ENCODE measurements around the gene SLC25A28. TPM values are rescaled to one million over a fixed set of nuclear protein-coding genes. Genes with fewer than 3 reads are reported as not detected.

SLC25A28 gene
- total RNA-seq, 1 experiment from 2014 or later: 42.8 TPM

- in situ Hi-C loops (cut with HindIII; ENCODE audit: low pct_unique_long_range_greater_than_20kb, low sequenced_read_pairs): no loop called here
- Histone ChIP-seq H3K27ac (ENCODE audit: low read length) (peak within 1 kb of the TSS; percentile 86), H3K4me1 (ENCODE audit: control insufficient read depth, insufficient read depth, low read length) (peaks cover 16% of the 10 kb centered on the region), H3K4me3 (ENCODE audit: low read depth in 2 of 2, low read length in 2 of 2) (peak within 1 kb of the TSS; percentile 79 to 81), H3K27me3 (ENCODE audit: control insufficient read depth, insufficient read depth, low read length) (no peaks in the 10 kb centered on the region), H3K36me3 (ENCODE audit: control insufficient read depth, insufficient read depth, low read length) (peaks cover 9% of the 10 kb centered on the region; the same call in 1 of the 2 replicates), H3K9me3 (ENCODE audit: control insufficient read depth, insufficient read depth, low read depth, low read length) (no peaks in the 10 kb centered on the region)
- ATAC-seq (peak; percentile 99), DNase-seq (ENCODE audit: low read depth, low spot score) (peak; percentile 82)
- ChIA-PET POLR2A (interaction anchor here (0.7 to 1.2 kb wide), 3 partner anchors 37 to 128 kb away, joined by 3 to 4 read pairs (median 4); partner anchors contain the start of genes COX15 and CUTC), CTCF (no interaction called here)
- intact Hi-C loops (cut with micrococcal nuclease; ENCODE audit: unreplicated experiment): no loop called here
- TF ChIP-seq POLR2AphosphoS5 (IDR thresholded peaks at IDR 0.05; ENCODE audit: low read depth, low read length): peak; percentile 74
- peak; percentile 90 for TF ChIP-seq SIN3A (IDR thresholded peaks at IDR 0.05; ENCODE audit: borderline replicate concordance, insufficient read depth, low read depth, low read length)
- TF ChIP-seq TCF7L2 (IDR thresholded peaks at IDR 0.05; ENCODE audit: low read depth, low read length): peak; percentile 43; the same call in 1 of the 2 replicates
- peak; percentile 11; the same call in 1 of the 2 replicates for TF ChIP-seq CTCF (IDR thresholded peaks at IDR 0.05)
- no peak for TF ChIP-seq REST (IDR thresholded peaks at IDR 0.05; ENCODE audit: insufficient read depth in 1 of 2, low read depth in 2 of 2, low read length in 1 of 2)
- BruUV-seq (replicated peaks): no TSS peak
Observed at GRCh38 chr10:99659031-99659867, 39.0 kb upstream of the SLC25A28 start, which contains the start of gene ENTPD7. TSS of gene ENTPD7 (plus strand) at chr10:99659509. CDS start at chr10:99659957, 448 bp downstream.

DNA sequence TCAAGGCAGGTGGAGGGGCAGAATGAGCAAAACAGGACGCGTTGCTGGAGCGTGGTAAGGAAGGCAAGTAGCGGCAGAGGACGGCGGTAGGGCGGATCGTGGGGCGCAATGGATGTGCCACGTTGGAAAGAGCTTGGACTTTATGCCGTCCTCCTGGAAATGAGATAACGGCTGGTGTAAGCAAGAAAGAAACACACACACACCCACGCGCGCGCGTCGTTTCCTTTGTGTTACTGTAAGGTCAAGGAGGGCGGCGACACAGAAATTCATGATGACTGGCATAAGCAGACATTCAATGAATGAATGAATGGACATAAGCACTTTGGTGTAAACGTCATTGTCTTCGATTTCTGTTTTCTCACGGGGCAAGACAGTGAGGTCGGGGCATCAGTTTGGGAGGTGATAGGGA is 38.4 kb upstream of the SLC25A28 start:
- no peaks in the 10 kb centered on the region for H3K27me3 ChIP-seq (ENCODE audit: control insufficient read depth, insufficient read depth, low read length)
- ChIA-PET POLR2A (interaction anchor here (0.7 to 1.2 kb wide), 3 partner anchors 36 to 127 kb away, joined by 3 to 4 read pairs (median 4); partner anchors contain the start of genes COX15 and CUTC), CTCF (no interaction called here)
- H3K9me3 ChIP-seq (ENCODE audit: control insufficient read depth, insufficient read depth, low read depth, low read length): no peaks in the 10 kb centered on the region
- peak overlapping the region; percentile 86 for H3K27ac ChIP-seq (ENCODE audit: low read length)
- intact Hi-C loops (cut with micrococcal nuclease; ENCODE audit: unreplicated experiment): no loop called here
- peak; percentile 33 for ATAC-seq
- H3K4me1 ChIP-seq (ENCODE audit: control insufficient read depth, insufficient read depth, low read length): peaks cover 16% of the 10 kb centered on the region
- peaks cover 9% of the 10 kb centered on the region; the same call in 1 of the 2 replicates for H3K36me3 ChIP-seq (ENCODE audit: control insufficient read depth, insufficient read depth, low read length)
- no peak for DNase-seq (ENCODE audit: low read depth, low spot score)
- TF ChIP-seq CTCF (IDR thresholded peaks at IDR 0.05) (no peak), SIN3A (IDR thresholded peaks at IDR 0.05; ENCODE audit: borderline replicate concordance, insufficient read depth, low read depth, low read length) (no peak), REST (IDR thresholded peaks at IDR 0.05; ENCODE audit: insufficient read depth in 1 of 2, low read depth in 2 of 2, low read length in 1 of 2) (no peak), POLR2AphosphoS5 (IDR thresholded peaks at IDR 0.05; ENCODE audit: low read depth, low read length) (no peak), TCF7L2 (IDR thresholded peaks at IDR 0.05; ENCODE audit: low read depth, low read length) (no peak)
- TSS peak; percentile 72 for BruUV-seq (replicated peaks)
- in situ Hi-C loops (cut with HindIII; ENCODE audit: low pct_unique_long_range_greater_than_20kb, low sequenced_read_pairs): no loop called here
- peak overlapping the region; percentile 79 to 81 for H3K4me3 ChIP-seq (ENCODE audit: low read depth in 2 of 2, low read length in 2 of 2)

Measured in Panc1 (cell line).